Frontal cortex (tissue), 4 donors: ENCODE measurements around the gene GPR3. TPM values are rescaled to one million over a fixed set of nuclear protein-coding genes. Genes with fewer than 3 reads are reported as not detected.
A peak's percentile ranks its signal among the peaks of the same experiment; 100 is the strongest.

Experiments used
- DNase-seq, 2 donors: peaks; one replicate each; pipeline ENCODE4 v3.0.0; 2012; ENCODE audit warnings: low spot score in 2 of 2
- FAIRE-seq: peaks from 2 replicates; lab custom pipeline; 2012; peaks lifted over from hg19 to GRCh38; lab: Jason Lieb, UNC
- total RNA-seq: library from RNA; depleted of rRNA; stranded (reverse); fragments of >200 nt; gene quantifications from one replicate; pipeline ENCODE4 v1.2.3, GENCODE V29; 2014
- donor health status: control.
- donor health status: control.
- donor health status: control.

The GPR3 gene
- total RNA-seq: 0.41 TPM

- FAIRE-seq (no peak), DNase-seq (peak; percentile 96 to 97)
These were observed at the start of gene GPR3 for GRCh38 chr1:27392096-27392777. Gene GPR3 (plus strand): TSS chr1:27392622. CDS start chr1:27393799, 1,177 bp downstream.

GRCh38 chr1:27342778-27343638 lies 49.4 kb upstream of the GPR3 start:
- DNase-seq (no peak), FAIRE-seq (no peak)

- FAIRE-seq (no peak), DNase-seq (no peak)
These were observed 48.8 kb upstream of the GPR3 start for GRCh38 chr1:27343639-27344025.

DNA sequence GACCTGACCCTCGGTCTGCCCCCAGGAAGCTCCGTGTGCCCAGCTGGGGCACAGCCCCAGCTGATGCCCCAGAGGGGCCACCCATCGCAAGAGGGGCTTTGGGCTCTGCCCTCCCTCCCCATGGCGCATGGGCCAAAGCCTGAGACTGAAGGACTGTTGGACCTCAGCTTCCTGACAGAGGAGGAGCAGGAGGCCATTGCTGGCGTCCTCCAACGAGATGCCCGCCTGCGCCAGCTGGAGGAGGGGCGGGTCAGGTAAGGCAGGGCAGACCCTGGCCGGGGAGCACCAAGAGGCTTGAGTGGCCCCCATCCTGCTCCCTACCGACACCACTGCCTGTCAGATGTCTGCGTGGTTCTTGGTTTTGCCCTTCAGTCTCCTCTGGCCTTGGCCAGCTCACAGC lies 47.1 kb upstream of the GPR3 start:
- FAIRE-seq (no peak), DNase-seq (no peak)

GRCh38 chr1:27346357-27346756 lies 46.1 kb upstream of the GPR3 start:
- FAIRE-seq (no peak), DNase-seq (no peak)

DNA sequence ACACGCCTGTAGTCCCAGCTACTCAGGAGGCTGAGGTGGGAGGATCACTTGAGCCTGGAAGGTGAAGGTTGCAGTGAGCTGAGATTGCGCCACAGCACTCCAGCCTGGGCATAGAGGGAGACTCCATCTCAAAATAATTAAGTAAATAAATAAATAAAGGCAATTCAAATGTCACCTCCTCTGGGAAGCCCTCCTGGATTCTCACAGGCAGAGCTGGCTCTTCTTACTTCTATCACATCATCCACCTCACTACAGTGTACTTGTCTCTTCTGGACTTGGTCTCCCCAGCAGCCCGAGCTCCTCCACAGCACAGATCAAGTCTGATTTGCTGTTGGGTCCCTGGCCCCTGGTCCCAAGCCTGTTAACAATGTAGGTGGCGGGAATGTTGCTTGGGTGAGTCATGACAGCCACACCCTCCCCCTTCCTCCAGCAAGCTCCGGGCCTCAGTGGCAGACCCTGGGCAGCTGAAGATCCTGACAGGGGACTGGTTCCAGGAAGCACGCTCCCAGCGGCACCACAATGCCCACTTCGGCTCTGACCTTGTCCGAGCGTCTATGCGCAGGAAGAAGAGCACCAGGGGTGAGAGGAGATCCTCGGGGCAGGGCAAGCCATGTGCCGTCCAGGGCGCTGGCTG lies 45.3 kb upstream of the GPR3 start:
- FAIRE-seq: no peak
- no peak for DNase-seq

GRCh38 chr1:27348861-27349783 lies 43.3 kb upstream of the GPR3 start:
- DNase-seq (no peak), FAIRE-seq (no peak)

DNA sequence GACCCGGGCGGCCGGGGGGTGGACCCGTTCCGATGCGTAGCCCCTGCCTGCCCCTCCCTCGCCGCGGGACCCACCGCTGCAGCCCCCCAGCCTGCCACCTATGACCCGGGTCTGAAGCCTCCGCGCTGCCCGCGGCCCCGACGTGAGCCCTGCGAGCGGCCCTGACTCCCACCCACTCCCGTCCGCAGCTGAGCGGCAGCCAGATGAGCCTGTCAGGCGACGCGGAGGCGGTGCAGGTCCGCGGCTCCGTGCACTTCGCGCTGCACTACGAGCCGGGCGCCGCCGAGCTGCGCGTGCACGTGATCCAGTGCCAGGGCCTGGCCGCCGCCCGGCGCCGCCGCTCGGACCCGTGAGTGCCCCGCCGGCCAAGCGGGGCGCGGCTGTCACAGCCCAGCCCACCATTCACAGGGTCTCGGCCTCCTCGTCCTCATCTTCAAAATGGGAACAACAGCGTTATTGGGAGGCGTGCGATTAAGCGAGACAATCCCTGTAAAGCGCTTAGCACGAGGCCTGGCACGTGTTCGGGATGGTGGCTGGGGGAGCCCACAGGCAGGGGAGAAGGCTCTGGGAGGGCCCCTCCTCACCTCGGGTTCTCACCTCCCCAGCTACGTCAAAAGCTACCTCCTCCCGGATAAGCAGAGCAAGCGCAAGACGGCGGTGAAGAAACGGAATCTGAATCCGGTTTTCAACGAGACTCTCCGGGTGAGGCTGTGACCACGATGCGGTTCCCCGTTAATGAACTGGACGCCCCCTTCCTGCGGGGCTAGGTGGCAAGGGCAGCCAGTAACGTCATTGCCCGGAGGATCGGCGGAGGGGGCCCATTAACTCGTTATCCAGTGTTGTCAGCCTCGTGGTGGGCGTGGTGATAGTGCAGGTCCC lies 42.4 kb upstream of the GPR3 start:
- DNase-seq: peak in 1 of 2 donors; percentile 81
- FAIRE-seq: no peak

DNA sequence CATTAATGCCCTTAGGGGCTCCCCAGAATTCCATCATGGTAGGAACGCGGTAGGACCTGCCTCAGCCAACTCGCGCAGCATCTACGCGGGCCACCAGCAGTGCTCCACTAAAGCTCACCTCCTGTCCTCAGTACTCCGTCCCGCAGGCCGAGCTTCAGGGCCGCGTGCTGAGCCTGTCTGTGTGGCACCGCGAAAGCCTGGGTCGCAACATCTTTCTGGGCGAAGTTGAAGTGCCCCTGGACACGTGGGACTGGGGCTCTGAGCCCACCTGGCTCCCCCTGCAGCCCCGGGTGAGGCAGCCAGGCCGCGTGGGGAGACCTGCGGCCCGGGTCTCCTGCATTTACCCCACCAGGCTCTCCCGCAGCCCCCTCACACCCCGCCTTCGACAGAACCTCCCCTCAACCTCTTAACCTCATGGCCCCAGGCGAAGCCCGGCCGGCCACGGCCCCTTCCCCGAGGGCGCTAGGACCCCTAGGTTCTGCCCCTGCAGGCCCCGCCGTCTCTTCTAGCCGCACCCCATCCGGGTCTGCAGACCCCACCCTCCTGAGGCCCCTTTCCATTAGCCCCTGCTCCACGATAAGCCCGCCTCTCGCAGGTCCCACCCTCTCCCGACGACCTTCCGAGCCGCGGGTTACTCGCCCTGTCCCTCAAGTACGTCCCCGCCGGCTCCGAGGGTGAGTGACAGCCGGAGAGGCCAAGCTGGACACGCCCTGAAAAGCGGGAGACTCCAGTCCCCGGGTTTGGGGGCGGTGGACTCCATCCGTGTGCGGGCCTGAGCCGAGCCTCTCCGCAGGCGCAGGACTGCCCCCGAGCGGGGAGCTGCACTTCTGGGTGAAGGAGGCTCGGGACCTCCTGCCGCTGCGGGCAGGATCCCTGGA lies 41.5 kb upstream of the GPR3 start:
- FAIRE-seq (no peak), DNase-seq (peak in 1 of 2 donors; percentile 61)

DNA sequence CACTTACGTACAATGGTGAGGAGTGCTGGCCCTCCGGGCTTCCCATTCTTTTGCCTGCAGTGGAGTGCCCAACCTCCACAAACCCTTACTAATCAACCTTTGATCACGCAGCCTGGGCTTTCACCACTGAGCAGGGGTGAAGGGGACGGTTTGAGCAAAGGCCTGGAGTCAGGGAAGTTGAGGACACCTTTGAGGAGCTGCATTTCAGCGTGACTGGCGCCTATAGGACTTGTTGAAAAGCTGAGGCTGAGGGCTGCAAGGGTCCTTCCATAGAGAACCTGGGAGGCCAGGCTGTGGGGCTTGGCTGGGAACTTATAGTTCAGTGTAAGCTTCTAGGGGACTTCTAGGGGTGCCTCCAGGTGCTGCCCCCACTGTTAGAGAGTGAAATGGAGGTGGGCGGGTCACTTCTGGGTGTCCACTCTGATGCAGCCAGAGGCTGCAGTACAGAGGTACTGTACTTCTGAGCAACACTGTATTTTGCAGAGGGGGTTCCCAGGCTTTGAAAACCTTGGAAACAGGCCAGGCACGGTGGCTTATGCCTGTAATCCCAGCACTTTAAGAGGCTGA lies 40.8 kb upstream of the GPR3 start:
- DNase-seq (no peak), FAIRE-seq (no peak)

GRCh38 chr1:27353166-27353565 lies 39.3 kb upstream of the GPR3 start:
- FAIRE-seq (no peak), DNase-seq (no peak)

- DNase-seq: no peak
- FAIRE-seq: no peak
These were observed 38.8 kb upstream of the GPR3 start for GRCh38 chr1:27353629-27354028.

DNA sequence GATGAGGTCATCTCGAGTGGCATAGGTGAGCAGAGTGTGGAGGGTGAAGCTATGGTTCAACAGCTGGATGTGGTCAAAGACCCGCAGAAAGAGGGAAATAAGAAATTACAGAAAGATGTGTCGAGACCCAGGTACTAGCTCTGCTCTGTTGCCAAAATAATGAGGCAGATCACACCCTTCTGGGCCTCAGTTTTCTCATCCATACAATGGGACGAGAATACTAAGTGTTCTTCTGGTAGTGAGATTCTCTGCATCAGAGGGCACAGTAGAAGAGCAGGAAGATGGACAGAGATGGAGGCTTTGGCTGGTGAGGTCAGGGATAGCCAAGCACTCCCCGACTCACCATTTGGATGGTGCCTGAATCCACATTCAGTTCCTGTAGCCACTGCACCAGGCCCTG lies 36.7 kb upstream of the GPR3 start:
- DNase-seq (no peak), FAIRE-seq (no peak)

DNA sequence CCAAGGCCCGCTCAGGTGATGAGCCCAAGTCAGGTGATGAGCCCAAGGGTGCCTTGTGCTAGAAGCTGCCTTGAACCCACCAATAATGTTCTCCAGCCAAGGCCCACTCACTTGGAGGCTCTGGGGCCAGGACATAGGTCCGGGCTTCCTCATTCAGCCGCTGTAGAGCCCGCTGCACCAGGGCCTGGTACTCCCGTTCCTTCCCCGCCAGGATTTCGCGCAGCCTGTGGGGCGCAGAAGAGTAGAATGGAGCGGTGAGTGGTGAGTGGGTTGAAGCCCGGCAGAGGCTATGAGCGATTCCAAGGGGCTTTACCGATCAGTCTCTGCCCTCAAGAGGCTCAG lies 36.2 kb upstream of the GPR3 start:
- no peak for DNase-seq
- no peak for FAIRE-seq

DNA sequence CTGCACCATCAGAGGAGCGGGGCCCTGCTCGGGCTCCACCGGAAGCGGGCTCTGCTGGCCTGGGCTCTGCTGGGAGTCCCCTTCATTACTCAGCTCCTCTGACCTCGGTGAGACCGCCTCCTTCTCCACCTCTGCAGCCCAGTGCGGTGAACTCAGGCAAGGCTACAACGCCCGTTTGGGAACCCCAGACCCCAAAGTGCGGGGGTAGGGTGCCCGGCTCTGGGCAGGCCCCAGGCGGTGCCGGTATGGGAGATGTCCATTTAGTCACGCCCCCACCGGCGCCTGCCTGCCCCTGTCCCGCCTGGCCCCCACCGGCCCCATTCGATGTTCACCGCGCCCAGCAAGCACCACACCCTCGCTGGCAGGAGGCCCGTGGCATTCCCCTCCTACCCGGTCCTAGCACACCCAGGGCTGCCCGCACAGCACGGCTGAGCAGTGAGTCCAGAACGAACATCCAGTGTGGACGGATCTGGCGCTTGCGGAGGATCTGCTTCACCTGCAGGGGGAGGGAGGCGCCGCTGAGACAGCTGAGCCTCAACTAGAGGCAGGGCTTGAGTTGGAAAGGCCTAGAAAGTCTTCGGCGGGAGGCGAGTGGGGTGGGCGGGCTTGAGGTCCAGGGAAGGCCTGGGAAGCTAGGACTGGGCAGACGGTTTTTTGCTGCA lies 35.7 kb upstream of the GPR3 start:
- FAIRE-seq (no peak), DNase-seq (no peak)

DNA sequence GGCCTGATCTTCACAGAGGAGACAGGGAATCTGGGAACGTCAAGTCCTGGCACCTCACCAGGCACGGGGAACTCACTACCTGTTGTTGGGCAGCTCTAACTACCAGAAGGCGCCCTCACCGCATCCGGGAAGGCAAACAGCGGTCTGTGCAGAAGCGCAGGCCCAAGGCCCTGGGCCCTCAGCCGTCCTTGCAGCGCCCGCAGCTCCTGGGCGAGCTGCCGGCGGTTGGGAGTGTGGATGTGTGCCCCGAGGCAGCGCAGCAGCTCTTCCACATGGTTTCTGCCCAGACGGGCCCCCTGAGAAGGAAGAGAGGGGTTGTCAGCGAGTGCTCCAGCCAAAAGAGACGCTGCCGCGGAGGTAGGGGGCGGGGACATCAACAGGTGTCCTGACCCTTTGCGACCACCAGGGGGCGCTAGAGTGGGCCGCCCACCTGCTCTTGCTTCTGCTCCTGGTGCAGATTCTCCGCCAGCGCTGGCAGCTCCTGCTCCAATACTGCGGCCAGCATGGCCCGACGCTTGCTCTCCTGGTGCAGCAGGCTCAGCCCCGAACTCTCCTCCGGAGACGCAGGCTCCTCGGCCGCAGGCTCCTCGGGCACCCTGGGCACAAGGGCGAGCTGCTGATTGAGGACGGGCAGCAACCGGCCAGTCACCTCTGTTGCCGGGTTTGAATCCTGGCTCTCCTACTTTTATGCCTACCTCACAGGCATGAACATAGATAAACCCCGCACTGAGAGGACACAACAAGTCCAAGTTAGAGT lies 35.0 kb upstream of the GPR3 start:
- FAIRE-seq (no peak), DNase-seq (peak; percentile 85 to 93)
